Measurements from ENCODE around the gene LMX1A. TPM values are rescaled to one million over a fixed set of nuclear protein-coding genes. Genes with fewer than 3 reads are reported as not detected.

LMX1A gene
- under 1 TPM; 0.64 to 0.73 TPM for total RNA-seq
- long read RNA-seq, partial matches to known transcripts = 1 of 1 reads
- long read RNA-seq, other reads (novel, unspliced or antisense) = 0 of 1 reads

GRCh38 chr1:165355977-165356811, at the start of gene LMX1A:
TSS of gene LMX1A (minus strand) at chr1:165356715. CDS start at chr1:165355559, 1,156 bp downstream.
- DNase-seq (peak in 1 of 2 donors; percentile 43), ATAC-seq (peak; percentile 33)
- intact Hi-C loops (cut with DNase I, micrococcal nuclease) = no loop called here

GRCh38 chr1:165403835-165404482, 47.4 kb upstream of the LMX1A start:
- ATAC-seq = peak; percentile 58
- no peak for DNase-seq
- intact Hi-C loops (cut with DNase I, micrococcal nuclease) = loop anchor here in 1 of 2 donors (10.0 kb wide), 1 partner anchor 511 kb away; no protein-coding TSS in a partner anchor

GRCh38 chr1:165402517-165403111, 46.1 kb upstream of the LMX1A start:
- intact Hi-C loops (cut with DNase I, micrococcal nuclease) = loop anchor here in 1 of 2 donors (10.0 kb wide), 1 partner anchor 512 kb away; no protein-coding TSS in a partner anchor
- ATAC-seq (no peak), DNase-seq (no peak)

- ATAC-seq = no peak
- no peak for DNase-seq
- intact Hi-C loops (cut with DNase I, micrococcal nuclease) = loop anchor here in 1 of 2 donors (5.0 kb wide), 1 partner anchor 194 kb away; no protein-coding TSS in a partner anchor
These were observed 41.4 kb upstream of the LMX1A start for GRCh38 chr1:165397944-165398343.

GRCh38 chr1:165395901-165396300, 39.4 kb upstream of the LMX1A start:
- ATAC-seq = no peak
- DNase-seq = no peak
- intact Hi-C loops (cut with DNase I, micrococcal nuclease) = loop anchor here in 1 of 2 donors (5.0 kb wide), 1 partner anchor 196 kb away; no protein-coding TSS in a partner anchor

DNA sequence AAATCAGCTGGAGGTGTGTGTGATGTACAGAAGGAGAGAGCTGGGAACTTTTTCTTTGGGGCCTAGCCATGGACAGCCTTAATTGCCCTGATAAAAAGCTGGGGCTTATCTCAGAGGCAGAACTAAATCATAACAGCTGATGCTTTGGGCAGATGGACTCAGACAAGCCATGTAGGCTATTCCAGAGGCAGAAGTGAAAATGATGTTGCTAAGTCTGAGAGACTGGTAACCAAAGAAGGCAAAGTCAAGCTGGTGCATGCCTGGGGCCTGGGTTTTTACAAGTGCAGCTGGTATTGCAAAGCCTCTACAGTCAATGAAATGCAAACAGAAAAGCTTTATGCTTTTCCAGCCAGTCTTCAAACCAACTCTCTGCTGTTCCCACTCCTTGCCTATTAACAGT, 39.0 kb upstream of the LMX1A start:
- intact Hi-C loops (cut with DNase I, micrococcal nuclease) = loop anchor here in 1 of 2 donors (5.0 kb wide), 1 partner anchor 197 kb away; no protein-coding TSS in a partner anchor
- DNase-seq (no peak), ATAC-seq (no peak)

- DNase-seq = peak; percentile 78 to 83
- peak; percentile 87 for ATAC-seq
- intact Hi-C loops (cut with DNase I, micrococcal nuclease) = loop anchor here in 1 of 2 donors (5.0 kb wide), 1 partner anchor 199 kb away; no protein-coding TSS in a partner anchor
These were observed 36.4 kb upstream of the LMX1A start for GRCh38 chr1:165392634-165393571.

DNA sequence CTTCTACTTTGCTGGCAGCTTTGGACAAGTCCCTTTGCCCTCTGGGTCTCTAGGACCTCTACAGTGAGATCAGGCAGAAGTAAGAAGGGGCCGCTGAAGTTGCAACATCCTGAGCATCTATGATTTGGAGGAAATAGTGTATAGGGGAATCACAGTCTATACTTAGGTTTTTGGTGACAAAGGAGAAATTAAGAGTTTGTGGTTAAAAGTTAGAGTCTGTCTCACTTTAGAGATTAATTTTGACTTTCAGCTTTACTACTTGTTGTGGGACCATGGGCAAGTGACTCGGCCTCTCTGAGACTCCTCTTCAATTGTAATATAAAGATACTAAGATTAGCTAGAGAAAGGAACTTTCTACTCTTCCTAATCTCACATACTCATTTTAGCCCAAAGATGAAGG, 33.1 kb upstream of the LMX1A start:
- ATAC-seq = no peak
- DNase-seq = no peak
- intact Hi-C loops (cut with DNase I, micrococcal nuclease) = loop anchor here in 1 of 2 donors (5.0 kb wide), 1 partner anchor 203 kb away; no protein-coding TSS in a partner anchor

DNA sequence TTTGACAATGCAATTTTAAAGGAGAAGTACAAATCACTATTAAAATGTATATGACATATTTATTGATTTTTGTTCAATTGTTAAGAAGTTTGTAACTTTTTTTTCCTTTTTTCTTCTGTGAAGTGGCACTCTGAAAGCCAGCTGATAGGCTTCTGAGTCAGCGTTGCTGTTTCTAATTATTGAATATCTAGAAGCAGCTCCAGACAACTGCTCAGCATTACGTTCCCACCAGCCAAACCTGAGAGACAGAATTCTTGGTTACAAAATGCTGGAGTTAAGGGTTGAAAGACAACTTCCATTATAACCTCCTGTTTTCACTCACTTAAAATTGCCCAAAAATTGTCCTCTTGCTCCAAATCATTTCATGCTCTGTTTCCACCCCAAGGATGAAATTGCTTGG, 31.4 kb upstream of the LMX1A start:
- ATAC-seq (no peak), DNase-seq (no peak)
- intact Hi-C loops (cut with DNase I, micrococcal nuclease) = no loop called here

DNA sequence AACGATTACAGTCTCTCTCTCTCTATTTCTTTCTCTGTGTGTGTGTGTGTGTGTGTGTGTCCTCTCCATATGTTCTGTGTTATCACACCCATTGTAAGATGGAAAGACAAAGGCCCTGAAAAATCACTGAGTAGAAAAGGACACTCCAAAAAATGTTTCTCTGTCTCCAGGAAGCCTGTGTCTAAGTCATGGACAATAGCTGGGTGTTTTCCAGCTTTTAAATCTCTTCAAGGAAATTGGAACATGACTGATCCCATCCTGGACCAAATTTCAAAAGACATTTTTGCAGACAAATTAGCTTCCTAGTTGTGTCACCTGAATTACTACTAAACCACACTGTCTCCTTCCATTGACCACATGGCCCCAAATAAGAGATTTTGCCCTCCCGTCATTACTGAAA, 31.0 kb upstream of the LMX1A start:
- DNase-seq = no peak
- intact Hi-C loops (cut with DNase I, micrococcal nuclease) = no loop called here
- no peak for ATAC-seq

GRCh38 chr1:165383599-165384405, 27.3 kb upstream of the LMX1A start:
- ATAC-seq (no peak), DNase-seq (no peak)
- intact Hi-C loops (cut with DNase I, micrococcal nuclease) = no loop called here

GRCh38 chr1:165383067-165383466, 26.6 kb upstream of the LMX1A start:
- ATAC-seq (no peak), DNase-seq (no peak)
- intact Hi-C loops (cut with DNase I, micrococcal nuclease) = no loop called here

DNA sequence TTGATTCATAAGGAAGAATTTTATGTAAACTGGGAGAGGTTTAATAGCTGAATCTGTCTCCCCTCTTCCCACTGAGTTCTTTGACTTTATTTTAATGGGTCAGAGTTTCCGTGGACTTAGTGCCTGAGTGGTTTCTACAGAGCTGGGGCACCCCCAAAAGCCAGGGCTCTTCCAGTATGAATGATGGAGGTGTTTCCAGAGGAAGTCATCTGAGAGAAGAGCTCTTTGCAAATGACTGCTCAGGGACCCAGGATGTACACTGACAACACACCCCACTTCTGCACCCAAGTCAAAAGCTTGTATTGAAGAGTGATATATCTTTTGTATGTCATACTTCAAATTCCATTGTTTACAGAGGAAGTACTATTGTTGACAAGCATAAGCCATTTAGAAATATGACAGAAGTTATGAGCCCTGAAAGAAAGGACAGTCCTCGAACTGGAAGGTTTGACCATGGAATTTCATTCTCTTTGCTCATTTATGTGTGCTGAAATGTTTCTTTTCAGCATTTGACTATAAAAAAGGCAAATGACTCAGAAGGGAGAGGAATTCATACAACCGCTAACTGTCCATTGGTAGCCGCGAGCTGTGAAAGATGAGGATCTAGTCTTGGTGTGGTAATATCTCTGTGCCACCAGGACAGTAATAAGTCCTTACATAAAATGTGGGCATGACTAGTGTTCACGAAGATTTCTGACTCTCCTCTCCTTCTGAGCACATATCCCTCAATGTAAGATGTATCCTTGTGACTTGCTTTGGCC, 25.4 kb upstream of the LMX1A start:
- intact Hi-C loops (cut with DNase I, micrococcal nuclease) = no loop called here
- ATAC-seq (no peak), DNase-seq (no peak)

DNA sequence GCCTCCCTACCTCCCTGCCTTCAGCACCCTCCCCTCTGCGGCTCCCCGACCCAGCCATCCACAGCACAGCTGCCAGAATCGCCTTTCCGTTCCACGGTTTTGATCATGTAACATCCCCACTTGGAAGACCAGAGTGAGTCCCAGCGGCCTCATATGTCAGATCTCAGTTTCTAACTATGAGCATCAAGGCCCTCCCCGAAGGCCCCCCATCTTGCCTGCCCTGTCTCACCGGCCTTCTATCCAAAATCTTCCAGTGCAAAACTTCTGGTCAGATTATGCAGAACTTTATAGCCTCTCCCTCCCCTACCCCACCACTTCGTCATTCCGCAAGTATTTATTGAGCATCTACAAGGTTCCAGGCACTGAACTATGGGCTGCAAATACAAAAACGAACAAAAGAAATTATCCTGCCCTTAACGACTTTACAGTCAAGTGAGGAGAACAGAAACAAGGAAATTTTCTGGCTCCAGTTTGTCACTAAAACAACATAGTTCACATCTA, 20.3 kb upstream of the LMX1A start:
- DNase-seq (no peak), ATAC-seq (no peak)
- intact Hi-C loops (cut with DNase I, micrococcal nuclease) = no loop called here

GRCh38 chr1:165376041-165376810, 19.7 kb upstream of the LMX1A start:
- intact Hi-C loops (cut with DNase I, micrococcal nuclease) = no loop called here
- DNase-seq (peak; percentile 78 to 82), ATAC-seq (peak; percentile 82)

- intact Hi-C loops (cut with DNase I, micrococcal nuclease) = no loop called here
- DNase-seq = no peak
- ATAC-seq = peak; percentile 58
These were observed 19.1 kb upstream of the LMX1A start for GRCh38 chr1:165375623-165376022.
